ENCODE results near the gene OSR1. TPM values are rescaled to one million over a fixed set of nuclear protein-coding genes. Genes with fewer than 3 reads are reported as not detected.

Gene OSR1
- total and polyA plus RNA-seq, 2 donors (not counting 3 experiments of a cell fraction or from before 2014, with no cell fraction given), result not detected

GRCh38 chr2:19359456-19359855, 1.0 kb upstream of the OSR1 start:
- no peaks in the 10 kb centered on the region for H3K36me3 ChIP-seq (ENCODE audit: control insufficient read depth in 2 of 2, extremely low read depth in 1 of 2, insufficient read depth in 2 of 2, low read length in 2 of 2)
- no peaks in the 10 kb centered on the region for H3K9me1 ChIP-seq (replicated peaks; ENCODE audit: control insufficient read depth, extremely low read depth, insufficient read depth, low read length)
- CTCF ChIA-PET, result interaction anchor here (3.1 to 3.5 kb wide), 3 partner anchors 9 to 839 kb away, joined by 12 to 25 read pairs (median 15); no protein-coding TSS in a partner anchor
- peaks cover 18% of the 10 kb centered on the region for H3K4me1 ChIP-seq (ENCODE audit: control insufficient read depth, extremely low read depth, insufficient read depth, low read length)
- TF ChIP-seq POLR2A (IDR thresholded peaks at IDR 0.05; ENCODE audit: low read depth, low read length) (no peak), JUN (IDR thresholded peaks at IDR 0.05; ENCODE audit: borderline replicate concordance, insufficient read depth, insufficient read length, low read depth) (no peak), FOS (IDR thresholded peaks at IDR 0.05; ENCODE audit: borderline replicate concordance, insufficient read depth, low read length) (no peak), POLR2AphosphoS5 (IDR thresholded peaks at IDR 0.05; ENCODE audit: insufficient read depth, low read depth, low read length) (no peak), CTCF (IDR thresholded peaks at IDR 0.05; ENCODE audit: extremely low read depth in 1 of 2, insufficient read depth in 1 of 2, low read depth in 1 of 2, low read length in 2 of 2) (no peak), EZH2 (IDR thresholded peaks at IDR 0.05; ENCODE audit: borderline replicate concordance, low read depth, low read length, severe bottlenecking) (no peak), MAX (IDR thresholded peaks at IDR 0.05; ENCODE audit: insufficient read depth, insufficient read length) (no peak), MYC (IDR thresholded peaks at IDR 0.05; ENCODE audit: low read depth, low read length) (no peak), GATA2 (IDR thresholded peaks at IDR 0.05; ENCODE audit: insufficient read depth, insufficient read length, low read depth, low read length) (no peak)
- intact Hi-C loops (cut with micrococcal nuclease) (no loop called here), dilution Hi-C loops (cut with MboI; ENCODE audit: extremely low pct_ligation_motif_present, low sequenced_read_pairs) (no loop called here)
- no peaks in the 10 kb centered on the region for H3K79me2 ChIP-seq (ENCODE audit: control insufficient read depth, insufficient read depth, low read length)
- H3K4me2 ChIP-seq (ENCODE audit: insufficient read depth, low read length), result no peak overlapping the region
- H3K27me3 ChIP-seq (ENCODE audit: control insufficient read depth in 2 of 2, insufficient read depth in 2 of 2, low read length in 2 of 2), result peaks cover 83 to 91% of the 10 kb centered on the region in 2 experiments
- H3K9ac ChIP-seq (replicated peaks; ENCODE audit: extremely low read depth, insufficient read depth, low read length), result no peak overlapping the region
- H3K9me3 ChIP-seq (replicated peaks; ENCODE audit: control insufficient read depth, insufficient read depth, low read length), result no peaks in the 10 kb centered on the region
- H2AFZ ChIP-seq (ENCODE audit: low read depth, low read length), result no peak overlapping the region
- POLR2A ChIA-PET, result no interaction called here
- DNase-seq (ENCODE audit: low read depth, low spot score), result no peak
- no peak overlapping the region for H3K4me3 ChIP-seq (replicated peaks in 1 of 3; ENCODE audit: insufficient read depth in 1 of 3, low read depth in 1 of 3, low read length in 3 of 3)
- H4K20me1 ChIP-seq (replicated peaks; ENCODE audit: control insufficient read depth, extremely low read depth, insufficient read depth, low read length), result no peaks in the 10 kb centered on the region
- no peak overlapping the region for H3K27ac ChIP-seq (ENCODE audit: insufficient read depth, low read depth, low read length)
- no TSS peak for BruUV-seq (replicated peaks)
- no peak for FAIRE-seq
